BE2C (cell line): Measurements from ENCODE around the gene SASH3.

Experiments
- DNase-seq: peaks from one replicate; pipeline ENCODE4 v3.0.0-alpha.2; 2020
- H3K27me3 ChIP-seq: fragments of 250-450 bp; sonication (Bioruptor Pico); 2 replicates; pipeline ENCODE4 v1.5.1; 2020; ENCODE audit warnings: mild to moderate bottlenecking
- H3K36me3 ChIP-seq: fragments of 250-450 bp; sonication (Bioruptor Pico); 2 replicates; pipeline ENCODE4 v1.5.1; 2020; ENCODE audit warnings: mild to moderate bottlenecking
- H3K4me1 ChIP-seq: fragments of 250-450 bp; sonication (Bioruptor Pico); 2 replicates; pipeline ENCODE4 v1.5.1; 2020
- H3K4me3 ChIP-seq: 2 replicates; pipeline ENCODE4 v1.5.1; 2011; ENCODE audit warnings: low read depth, low read length
- H3K9me3 ChIP-seq: fragments of 250-450 bp; sonication (Bioruptor Pico); 2 replicates; pipeline ENCODE4 v1.5.1; 2020
- CTCF ChIP-seq: IDR thresholded peaks from 2 replicates; pipeline ENCODE4 v1.5.1; 2012; ENCODE audit warnings: mild to moderate bottlenecking, low read depth, low read length

SASH3 gene

GRCh38 chrX:129746557-129747470, 32.9 kb upstream of the SASH3 start:
- no peak for TF ChIP-seq CTCF
- Histone ChIP-seq H3K27me3 (no peaks in the 10 kb centered on the region), H3K9me3 (no peaks in the 10 kb centered on the region), H3K4me3 (no peak overlapping the region), H3K4me1 (no peaks in the 10 kb centered on the region), H3K36me3 (no peaks in the 10 kb centered on the region)
- no peak for DNase-seq

- no peaks in the 10 kb centered on the region for H3K27me3 ChIP-seq
- DNase-seq, result no peak
- H3K4me3 ChIP-seq, result no peak overlapping the region
- no peaks in the 10 kb centered on the region for H3K4me1 ChIP-seq
- no peaks in the 10 kb centered on the region for H3K9me3 ChIP-seq
- no peak for TF ChIP-seq CTCF
- H3K36me3 ChIP-seq, result no peaks in the 10 kb centered on the region
Measured at GRCh38 chrX:129747533-129747932, 32.2 kb upstream of the SASH3 start.

GRCh38 chrX:129748305-129748704, 31.4 kb upstream of the SASH3 start:
- H3K9me3 ChIP-seq, result no peaks in the 10 kb centered on the region
- DNase-seq, result no peak

GRCh38 chrX:129749069-129749468, 30.7 kb upstream of the SASH3 start:
- H3K4me3 ChIP-seq, result no peak overlapping the region
- no peak for TF ChIP-seq CTCF
- no peaks in the 10 kb centered on the region for H3K36me3 ChIP-seq
- H3K4me1 ChIP-seq, result no peaks in the 10 kb centered on the region
- no peak for DNase-seq
- H3K9me3 ChIP-seq, result no peaks in the 10 kb centered on the region
- H3K27me3 ChIP-seq, result no peaks in the 10 kb centered on the region

More at GRCh38 chrX:129748305-129748704, 31.4 kb upstream of the SASH3 start:
- TF ChIP-seq CTCF, result no peak
- H3K4me1 ChIP-seq, result no peaks in the 10 kb centered on the region
- no peaks in the 10 kb centered on the region for H3K36me3 ChIP-seq
- no peaks in the 10 kb centered on the region for H3K27me3 ChIP-seq
- H3K4me3 ChIP-seq, result no peak overlapping the region

- no peaks in the 10 kb centered on the region for H3K9me3 ChIP-seq
- no peaks in the 10 kb centered on the region for H3K27me3 ChIP-seq
- no peak overlapping the region for H3K4me3 ChIP-seq
- no peaks in the 10 kb centered on the region for H3K36me3 ChIP-seq
- no peaks in the 10 kb centered on the region for H3K4me1 ChIP-seq
- TF ChIP-seq CTCF, result no peak
- DNase-seq, result no peak
Measured at GRCh38 chrX:129750971-129751370, 28.8 kb upstream of the SASH3 start.
